Hepatocyte (in vitro differentiated cells): ENCODE measurements around the gene B3GALT2. TPM values are rescaled to one million over a fixed set of nuclear protein-coding genes. Genes with fewer than 3 reads are reported as not detected.
A peak's percentile ranks its signal among the peaks of the same experiment; 100 is the strongest.

ENCODE experiments used
- DNase-seq: peaks from one replicate; pipeline ENCODE4 v3.0.0-alpha.2; 2016; ENCODE audit warnings: low spot score
- H2AFZ ChIP-seq: fragments of 200-600 bp; sonication (generic); 2 replicates; pipeline ENCODE4 v1.6.0; 2016; ENCODE audit warnings: antibody characterized with exemption, mild to moderate bottlenecking
- H3K27ac ChIP-seq: fragments of 200-600 bp; sonication (generic); 2 replicates; pipeline ENCODE4 v1.5.1; 2016; ENCODE audit warnings: mild to moderate bottlenecking
- H3K27me3 ChIP-seq: fragments of 200-600 bp; sonication (generic); 2 replicates; pipeline ENCODE4 v1.6.1; 2016
- H3K36me3 ChIP-seq: fragments of 200-600 bp; sonication (generic); replicated peaks from 2 replicates; pipeline ENCODE4 v1.5.1; 2016; ENCODE audit warnings: low read depth; ENCODE audit not compliant: insufficient read depth
- H3K4me1 ChIP-seq: fragments of 200-600 bp; sonication (generic); 2 replicates; pipeline ENCODE4 v1.5.1; 2016; ENCODE audit warnings: mild to moderate bottlenecking, moderate library complexity; ENCODE audit not compliant: insufficient read depth
- H3K4me2 ChIP-seq: fragments of 200-600 bp; sonication (generic); 2 replicates; pipeline ENCODE4 v1.6.0; 2016
- H3K4me3 ChIP-seq: fragments of 200-600 bp; sonication (generic); 2 replicates; pipeline ENCODE4 v1.5.1; 2016; ENCODE audit warnings: mild to moderate bottlenecking
- H3K79me2 ChIP-seq: fragments of 200-600 bp; sonication (generic); 2 replicates; pipeline ENCODE4 v1.6.0; 2017; ENCODE audit warnings: mild to moderate bottlenecking
- H3K9me2 ChIP-seq: fragments of 200-600 bp; sonication (generic); replicated peaks from 2 replicates; pipeline ENCODE4 v1.6.0; 2017; ENCODE audit warnings: mild to moderate bottlenecking; ENCODE audit not compliant: insufficient read depth
- H3K9me3 ChIP-seq: fragments of 200-600 bp; sonication (generic); 2 replicates; pipeline ENCODE4 v1.5.1; 2016; ENCODE audit warnings: low read depth, mild to moderate bottlenecking
- H4K20me1 ChIP-seq: fragments of 200-600 bp; sonication (generic); 2 replicates; pipeline ENCODE4 v1.6.0; 2016; ENCODE audit warnings: mild to moderate bottlenecking; ENCODE audit not compliant: insufficient read depth, poor library complexity, severe bottlenecking
- CTCF ChIP-seq: fragments of 200-600 bp; sonication (generic); IDR thresholded peaks from 2 replicates; pipeline ENCODE4 v1.5.1; 2016; ENCODE audit warnings: antibody characterized with exemption, mild to moderate bottlenecking; ENCODE audit not compliant: poor library complexity
- EZH2 ChIP-seq: fragments of 200-600 bp; sonication (generic); IDR thresholded peaks from 2 replicates; pipeline ENCODE4 v1.6.1; 2016; ENCODE audit warnings: antibody characterized with exemption, mild to moderate bottlenecking, borderline replicate concordance
- EZH2phosphoT487 ChIP-seq: fragments of 200-600 bp; sonication (generic); IDR thresholded peaks from one replicate; pipeline ENCODE4 v1.6.1; 2018; ENCODE audit warnings: antibody characterized with exemption, mild to moderate bottlenecking, low read depth, moderate library complexity; ENCODE audit not compliant: unreplicated experiment, severe bottlenecking
- WGBS: methylation state at CpG from one replicate; pipeline ENCODE4 v1.1.6; 2016; ENCODE audit warnings: low lambda C conversion rate; ENCODE audit errors: missing lambda C conversion rate; 5-methylcytosine and 5-hydroxymethylcytosine counted together
- polyA plus RNA-seq: library from polyadenylated mRNA; unstranded; fragments of >200 nt; fragmentation: Nextera tagmentation; extraction: Ambion mirVana; gene quantifications from 2 replicates; pipeline ENCODE4 v1.2.1, GENCODE V29; 2016
- total RNA-seq: library from RNA; depleted of rRNA; stranded (reverse); fragments of >200 nt; gene quantifications from 2 replicates; pipeline ENCODE4 v1.2.3, GENCODE V29; 2014

B3GALT2 gene
- total and polyA plus RNA-seq, 2 experiments from 2014 or later, result 1.4 to 9.7 TPM

DNA sequence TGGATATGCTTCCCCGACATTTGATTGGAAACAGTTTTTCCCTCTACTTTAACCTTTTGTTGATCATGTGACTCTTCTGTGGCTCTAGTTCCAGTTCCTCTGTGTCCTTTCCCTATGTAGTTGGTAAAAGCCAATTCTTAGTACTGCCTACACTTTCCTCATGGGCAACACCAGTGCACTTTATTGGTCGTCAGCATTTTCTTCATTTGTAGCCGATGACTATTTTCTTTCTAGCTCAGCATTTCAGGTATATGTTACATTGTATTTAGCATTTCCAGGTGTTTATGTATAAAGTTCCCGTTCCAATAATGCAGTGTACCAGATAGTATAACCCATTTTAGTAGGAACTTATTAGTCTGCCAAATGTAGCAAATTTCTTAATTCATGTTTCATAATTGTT is 27.6 kb upstream of the B3GALT2 start:
- Histone ChIP-seq H3K79me2 (peaks cover 8% of the 10 kb centered on the region), H3K27ac (no peak overlapping the region), H2AFZ (no peak overlapping the region), H3K4me3 (no peak overlapping the region), H3K4me1 (no peaks in the 10 kb centered on the region), H3K36me3 (no peaks in the 10 kb centered on the region), H3K4me2 (no peak overlapping the region), H3K27me3 (no peaks in the 10 kb centered on the region), H3K9me3 (no peaks in the 10 kb centered on the region), H4K20me1 (no peaks in the 10 kb centered on the region), H3K9me2 (no peaks in the 10 kb centered on the region)
- 99% methylated on average over 4 of the region's 4 CpGs for WGBS
- no peak for DNase-seq
- TF ChIP-seq EZH2, result no peak
- TF ChIP-seq CTCF, result no peak
- TF ChIP-seq EZH2phosphoT487, result no peak

GRCh38 chr1:193212637-193213036 is 26.2 kb upstream of the B3GALT2 start:
- Histone ChIP-seq H3K27me3 (no peaks in the 10 kb centered on the region), H3K4me2 (no peak overlapping the region), H3K4me1 (no peaks in the 10 kb centered on the region), H4K20me1 (no peaks in the 10 kb centered on the region), H3K4me3 (no peak overlapping the region), H3K9me2 (no peaks in the 10 kb centered on the region), H3K9me3 (no peaks in the 10 kb centered on the region), H3K79me2 (peaks cover 8% of the 10 kb centered on the region), H3K36me3 (no peaks in the 10 kb centered on the region), H2AFZ (no peak overlapping the region), H3K27ac (no peak overlapping the region)
- TF ChIP-seq EZH2 (no peak), EZH2phosphoT487 (no peak), CTCF (no peak)
- DNase-seq, result no peak
- WGBS, result 98% methylated on average over 2 of the region's 2 CpGs

GRCh38 chr1:193211539-193211938 is 25.1 kb upstream of the B3GALT2 start:
- Histone ChIP-seq H3K9me2 (no peaks in the 10 kb centered on the region), H3K36me3 (no peaks in the 10 kb centered on the region), H3K27ac (peak overlapping the region; percentile 49), H4K20me1 (no peaks in the 10 kb centered on the region), H3K9me3 (peaks cover 5% of the 10 kb centered on the region), H3K79me2 (peaks cover 8% of the 10 kb centered on the region), H3K4me2 (no peak overlapping the region), H3K4me3 (no peak overlapping the region), H2AFZ (no peak overlapping the region), H3K27me3 (no peaks in the 10 kb centered on the region), H3K4me1 (no peaks in the 10 kb centered on the region)
- peak; percentile 13 for DNase-seq
- TF ChIP-seq CTCF (no peak), EZH2 (no peak), EZH2phosphoT487 (no peak)
- 77% methylated on average over 1 of the region's 1 CpG for WGBS

- Histone ChIP-seq H3K27me3 (no peaks in the 10 kb centered on the region), H3K9me2 (no peaks in the 10 kb centered on the region), H3K9me3 (peaks cover 6% of the 10 kb centered on the region), H3K79me2 (peaks cover 8% of the 10 kb centered on the region), H3K4me2 (no peak overlapping the region), H2AFZ (no peak overlapping the region), H3K4me1 (no peaks in the 10 kb centered on the region), H3K27ac (peak overlapping the region; percentile 49), H4K20me1 (no peaks in the 10 kb centered on the region), H3K4me3 (no peak overlapping the region), H3K36me3 (no peaks in the 10 kb centered on the region)
- no peak for DNase-seq
- WGBS, result 98% methylated on average over 7 of the region's 7 CpGs
- TF ChIP-seq EZH2, result no peak
- TF ChIP-seq CTCF, result no peak
- TF ChIP-seq EZH2phosphoT487, result no peak
Observed at GRCh38 chr1:193210996-193211395, 24.6 kb upstream of the B3GALT2 start.
